ENCODE measurements around the gene RHOU.

- no peak for TF ChIP-seq CTCF (conservative IDR thresholded peaks at IDR 0.05; ENCODE audit: low read depth in 2 of 2)
- TF ChIP-seq EZH2 (IDR thresholded peaks at IDR 0.05; ENCODE audit: low read depth, unreplicated experiment) = no peak
- no peak for TF ChIP-seq POLR2AphosphoS5 (IDR thresholded peaks at IDR 0.05; ENCODE audit: low read depth)
These were observed 18.2 kb upstream of the RHOU start for GRCh38 chr1:228717081-228717480.
